ENCODE data around the gene RGPD8. TPM values are rescaled to one million over a fixed set of nuclear protein-coding genes. Genes with fewer than 3 reads are reported as not detected.

The RGPD8 gene
- total RNA-seq, 6 experiments from 2014 or later, result 4.1 to 6.6 (median 5.5) TPM

- H3K27ac Mint-ChIP-seq, result no peak overlapping the region
- no peaks in the 10 kb centered on the region for H3K4me1 Mint-ChIP-seq (ENCODE audit: low read depth)
- no peak for TF ChIP-seq CTCF (IDR thresholded peaks at IDR 0.05)
- peaks cover 6% of the 10 kb centered on the region; the same call in 1 of the 2 replicates for H3K9me3 Mint-ChIP-seq
- H3K4me3 Mint-ChIP-seq, result no peak overlapping the region
- DNase-seq, result no peak
- H3K27me3 Mint-ChIP-seq (ENCODE audit: insufficient read depth), result peaks cover 6% of the 10 kb centered on the region
- H3K36me3 Mint-ChIP-seq (ENCODE audit: low read depth), result no peaks in the 10 kb centered on the region
Observed at GRCh38 chr2:112343827-112344585, 89.4 kb downstream of the RGPD8 start.

DNA sequence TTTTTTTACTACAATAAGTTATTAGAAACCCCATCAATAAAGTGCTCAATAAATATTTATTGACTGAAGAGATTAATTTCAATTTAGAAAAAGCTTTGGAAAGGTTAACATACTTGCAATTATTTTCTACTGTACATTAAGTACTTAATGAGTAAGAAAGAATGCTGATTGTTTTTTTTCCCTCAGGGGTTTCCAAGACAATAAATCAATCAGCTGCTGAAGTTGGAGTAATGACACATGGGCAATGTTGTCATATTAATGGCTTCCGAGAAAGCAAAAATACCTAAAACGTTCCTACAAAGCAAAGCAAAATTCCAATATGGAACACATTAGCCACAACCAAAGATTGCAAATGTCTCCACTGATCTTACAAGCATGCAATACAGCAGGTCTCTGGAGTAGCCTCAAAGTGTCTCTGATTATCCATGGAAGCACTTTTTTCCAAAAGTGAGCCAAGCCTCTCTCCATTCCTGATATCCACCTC is 91.3 kb downstream of the RGPD8 start:
- no peak for DNase-seq
- H3K9me3 Mint-ChIP-seq, result peaks cover 6% of the 10 kb centered on the region; the same call in 1 of the 2 replicates
- no peaks in the 10 kb centered on the region for H3K36me3 Mint-ChIP-seq (ENCODE audit: low read depth)

GRCh38 chr2:112340475-112341267 is 92.8 kb downstream of the RGPD8 start:
- Mint-ChIP-seq H3K36me3 (ENCODE audit: low read depth) (no peaks in the 10 kb centered on the region), H3K4me1 (ENCODE audit: low read depth) (no peaks in the 10 kb centered on the region), H3K27me3 (ENCODE audit: insufficient read depth) (peaks cover 6% of the 10 kb centered on the region), H3K9me3 (no peaks in the 10 kb centered on the region), H3K4me3 (no peak overlapping the region), H3K27ac (no peak overlapping the region)
- no peak for DNase-seq
- no peak for TF ChIP-seq CTCF (IDR thresholded peaks at IDR 0.05)

More for the DNA sequence above, 91.3 kb downstream of the RGPD8 start:
- Mint-ChIP-seq H3K27ac (no peak overlapping the region), H3K4me3 (no peak overlapping the region), H3K4me1 (ENCODE audit: low read depth) (no peaks in the 10 kb centered on the region), H3K27me3 (ENCODE audit: insufficient read depth) (peaks cover 6% of the 10 kb centered on the region)
- TF ChIP-seq CTCF (IDR thresholded peaks at IDR 0.05), result no peak

GRCh38 chr2:112339986-112340385 is 93.5 kb downstream of the RGPD8 start:
- H3K9me3 Mint-ChIP-seq, result no peaks in the 10 kb centered on the region
- H3K27ac Mint-ChIP-seq, result no peak overlapping the region
- H3K27me3 Mint-ChIP-seq (ENCODE audit: insufficient read depth), result peaks cover 4% of the 10 kb centered on the region
- DNase-seq, result no peak
- H3K4me3 Mint-ChIP-seq, result no peak overlapping the region
- TF ChIP-seq CTCF (IDR thresholded peaks at IDR 0.05), result no peak
- no peaks in the 10 kb centered on the region for H3K36me3 Mint-ChIP-seq (ENCODE audit: low read depth)
- H3K4me1 Mint-ChIP-seq (ENCODE audit: low read depth), result no peaks in the 10 kb centered on the region

DNA sequence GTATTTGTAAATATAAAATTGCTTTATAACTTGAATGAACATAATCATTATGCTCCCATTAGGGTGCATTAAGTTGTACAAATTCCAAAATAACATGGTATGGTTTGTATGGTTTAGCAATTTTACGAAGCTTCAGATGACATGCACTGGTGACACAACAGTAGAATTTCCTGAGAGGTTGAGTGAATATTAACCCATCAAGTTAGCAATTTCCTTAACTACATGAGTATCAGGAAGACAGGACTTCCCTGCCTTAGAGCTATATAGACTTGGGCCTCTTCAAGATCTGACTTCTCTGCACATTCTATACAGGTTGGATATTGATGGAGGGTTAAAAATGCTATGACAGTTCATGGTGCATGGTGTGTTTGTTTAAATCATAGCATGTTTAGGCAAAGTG is 97.8 kb downstream of the RGPD8 start:
- H3K36me3 Mint-ChIP-seq (ENCODE audit: low read depth), result no peaks in the 10 kb centered on the region
- H3K27ac Mint-ChIP-seq, result no peak overlapping the region
- no peak overlapping the region for H3K4me3 Mint-ChIP-seq
- DNase-seq, result no peak
- no peaks in the 10 kb centered on the region for H3K4me1 Mint-ChIP-seq (ENCODE audit: low read depth)
- H3K9me3 Mint-ChIP-seq, result no peaks in the 10 kb centered on the region
- no peaks in the 10 kb centered on the region for H3K27me3 Mint-ChIP-seq (ENCODE audit: insufficient read depth)
- TF ChIP-seq CTCF (IDR thresholded peaks at IDR 0.05), result no peak

All from HFFc6 (cell line).